HL-60 (cell line): ENCODE measurements around the gene FOXP4.

ENCODE experiments used
- DNase-seq, 2 experiments: peaks; one replicate each; pipeline ENCODE4 v3.0.0-alpha.2; 2010 to 2020; ENCODE audit warnings: low read depth in 1 of 2, low spot score in 1 of 2
- H3K27ac ChIP-seq: fragments of 250-450 bp; sonication (Bioruptor Pico); replicated peaks from 2 replicates; pipeline ENCODE4 v1.5.1; 2020; ENCODE audit warnings: mild to moderate bottlenecking, moderate library complexity
- H3K27me3 ChIP-seq: fragments of 250-450 bp; sonication (Bioruptor Pico); 2 replicates; pipeline ENCODE4 v1.5.1; 2021; ENCODE audit warnings: mild to moderate bottlenecking, moderate library complexity; ENCODE audit not compliant: insufficient read depth, poor library complexity, severe bottlenecking
- H3K4me3 ChIP-seq: replicated peaks from 2 replicates; pipeline ENCODE4 v1.5.1; 2011; ENCODE audit warnings: mild to moderate bottlenecking, control low read depth, low read length; ENCODE audit not compliant: insufficient read depth
- CTCF ChIP-seq: IDR thresholded peaks from one replicate; pipeline ENCODE4 v1.5.1; 2011; ENCODE audit warnings: low read length, control low read depth, inconsistent platforms; ENCODE audit not compliant: insufficient read depth
- GABPA ChIP-seq: IDR thresholded peaks from 2 replicates; pipeline ENCODE4 v1.6.1; 2012; ENCODE audit warnings: low read depth
- POLR2AphosphoS5 ChIP-seq: IDR thresholded peaks from 2 replicates; pipeline ENCODE4 v1.6.1; 2012; ENCODE audit warnings: low read depth
- REST ChIP-seq: IDR thresholded peaks from 2 replicates; pipeline ENCODE4 v1.6.1; 2012; ENCODE audit warnings: low read depth; ENCODE audit not compliant: insufficient replicate concordance
- SPI1 ChIP-seq: IDR thresholded peaks from 2 replicates; pipeline ENCODE4 v1.6.1; 2012; ENCODE audit warnings: low read depth, mild to moderate bottlenecking, borderline replicate concordance

The FOXP4 gene

GRCh38 chr6:41528409-41528963 is 17.7 kb upstream of the FOXP4 start:
- no peak for DNase-seq
- H3K4me3 ChIP-seq = no peak overlapping the region
- H3K27me3 ChIP-seq = no peaks in the 10 kb centered on the region
- TF ChIP-seq REST (no peak), SPI1 (no peak), CTCF (no peak), POLR2AphosphoS5 (no peak), GABPA (no peak)
- H3K27ac ChIP-seq = no peak overlapping the region

- no peak overlapping the region for H3K27ac ChIP-seq
- TF ChIP-seq GABPA (no peak), REST (no peak), POLR2AphosphoS5 (no peak), CTCF (no peak), SPI1 (no peak)
- no peak overlapping the region for H3K4me3 ChIP-seq
- no peak for DNase-seq
- H3K27me3 ChIP-seq = no peaks in the 10 kb centered on the region
These were observed 17.1 kb upstream of the FOXP4 start for GRCh38 chr6:41529049-41529448.

- Histone ChIP-seq H3K4me3 (no peak overlapping the region), H3K27me3 (no peaks in the 10 kb centered on the region), H3K27ac (no peak overlapping the region)
- DNase-seq = no peak
- TF ChIP-seq REST (no peak), CTCF (no peak), GABPA (no peak), SPI1 (no peak), POLR2AphosphoS5 (no peak)
These were observed 16.2 kb upstream of the FOXP4 start for GRCh38 chr6:41529970-41530369.
